CD4-positive, alpha-beta T cell (primary cell): Measurements from ENCODE around the gene TRNAU1AP. TPM values are rescaled to one million over a fixed set of nuclear protein-coding genes. Genes with fewer than 3 reads are reported as not detected.
"Not testable (repeated sequence)": the region's sequence is repeated elsewhere in the genome, so short reads cannot be mapped to it uniquely, and the experiment has no call there.

ENCODE experiments used
- ATAC-seq: fragments of 200-7000 bp; cut with Tn5 transposase; one replicate; pipeline ENCODE4 v1.10.0; 2022; ENCODE audit warnings: mild to moderate bottlenecking; ENCODE audit not compliant: poor library complexity
- CTCF ChIA-PET: fragments of 350-600 bp; sonication (Branson Sonifier 250); formaldehyde crosslinking; loops from one replicate; lab custom pipeline; 2021; ENCODE audit warnings: antibody characterized with exemption, inconsistent platforms; lab: Charles Lee
- POLR2A ChIA-PET: fragments of 350-600 bp; sonication (Branson Sonifier 250); formaldehyde crosslinking; loops from one replicate; lab custom pipeline; 2021; ENCODE audit warnings: antibody characterized with exemption, inconsistent platforms; lab: Charles Lee
- DNase-seq, 14 experiments: peaks; one replicate each; pipeline ENCODE4 v3.0.0-alpha.2; 2013 to 2020; ENCODE audit warnings: mixed read lengths in 2 of 14
- H3K27ac ChIP-seq, 2 donors: one replicate each; pipeline versions ENCODE4 v1.5.1 to v1.7.0; 2013; ENCODE audit warnings: low read length in 2 of 2, low read depth in 1 of 2, mild to moderate bottlenecking in 1 of 2
- H3K27me3 ChIP-seq, 2 experiments: 1 replicate in 1 of 2; 2 replicates in 1 of 2; pipeline versions ENCODE4 v1.6.1 to v1.7.0; 2013; ENCODE audit warnings: low read length in 2 of 2, control low read depth in 1 of 2, mild to moderate bottlenecking in 1 of 2, moderate library complexity in 1 of 2; ENCODE audit not compliant: insufficient read depth in 2 of 2, control insufficient read depth in 1 of 2
- H3K36me3 ChIP-seq: one replicate; pipeline ENCODE4 v1.6.1; 2013; ENCODE audit warnings: low read length, control low read depth; ENCODE audit not compliant: insufficient read depth
- H3K4me1 ChIP-seq: one replicate; pipeline ENCODE4 v1.6.1; 2013; ENCODE audit warnings: low read length, control low read depth; ENCODE audit not compliant: insufficient read depth
- H3K4me3 ChIP-seq: one replicate; pipeline ENCODE4 v1.5.1; 2013; ENCODE audit warnings: mild to moderate bottlenecking, low read length, moderate library complexity
- H3K9me3 ChIP-seq, 2 experiments: 1 replicate in 1 of 2; 2 replicates in 1 of 2; pipeline versions ENCODE4 v1.6.1 to v1.7.0; 2013; ENCODE audit warnings: low read length in 2 of 2, mild to moderate bottlenecking in 2 of 2, control low read depth in 1 of 2, moderate library complexity in 1 of 2; ENCODE audit not compliant: control insufficient read depth in 1 of 2, insufficient read depth in 1 of 2
- H3K27ac Mint-ChIP-seq: one replicate; pipeline ENCODE4 v1.8.0; 2020; ENCODE audit warnings: mixed read lengths
- H3K27me3 Mint-ChIP-seq: one replicate; pipeline ENCODE4 v1.8.0; 2021; ENCODE audit warnings: mixed read lengths
- H3K36me3 Mint-ChIP-seq: one replicate; pipeline ENCODE4 v1.8.0; 2021; ENCODE audit warnings: low read depth, mixed read lengths
- H3K4me1 Mint-ChIP-seq: one replicate; pipeline ENCODE4 v1.8.0; 2021; ENCODE audit warnings: low read depth, mixed read lengths
- H3K4me3 Mint-ChIP-seq: one replicate; pipeline ENCODE4 v1.8.0; 2020; ENCODE audit warnings: mild to moderate bottlenecking, mixed read lengths
- H3K9me3 Mint-ChIP-seq: one replicate; pipeline ENCODE4 v1.8.0; 2020; ENCODE audit warnings: mixed read lengths
- CTCF ChIP-seq: fragments of 200-600 bp; IDR thresholded peaks from one replicate; pipeline ENCODE4 v1.8.0; 2022; ENCODE audit warnings: antibody characterized with exemption, mild to moderate bottlenecking
- intact Hi-C, 2 experiments: fragments of 100-400 bp; cut with DNase I in 1 of 2; cut with micrococcal nuclease in 1 of 2; formaldehyde crosslinking; loops; one replicate each; pipeline versions ENCODE4 v1.15.1 to v1.9.0; 2023 to 2025; cut with DNase I, micrococcal nuclease
- total RNA-seq, 174 experiments: library from RNA in 2 of 174; stranded (reverse) in 2 of 174; gene quantifications; one replicate each; pipeline ENCODE4 v1.2.3 and lab custom pipeline; 2021 to 2026

TRNAU1AP gene
- total RNA-seq, 2 experiments from 2014 or later, result 21.4 to 24.2 TPM

GRCh38 chr1:28510273-28510969, 42.5 kb upstream of the TRNAU1AP start:
- ChIA-PET CTCF (interaction anchor here (0.5 to 1.3 kb wide), 3 partner anchors 8 to 366 kb away, joined by 3 to 4 read pairs (median 3); no protein-coding TSS in a partner anchor), POLR2A (interaction anchor here (1.4 to 7.0 kb wide), 3 partner anchors 70 to 265 kb away, joined by 4 to 111 read pairs (median 9); partner anchors contain the start of gene TAF12)
- Histone ChIP-seq H3K27ac (peak overlapping the region; percentile 47 to 61), H3K4me3 (peak overlapping the region; percentile 11), H3K4me1 (peaks cover 61% of the 10 kb centered on the region), H3K9me3 (no peaks in the 10 kb centered on the region), H3K36me3 (peaks cover 76% of the 10 kb centered on the region), H3K27me3 (no peaks in the 10 kb centered on the region)
- Mint-ChIP-seq H3K4me1 (peaks cover 64% of the 10 kb centered on the region), H3K27ac (peak overlapping the region; percentile 88), H3K4me3 (peak overlapping the region; percentile 94), H3K9me3 (no peaks in the 10 kb centered on the region), H3K27me3 (no peaks in the 10 kb centered on the region), H3K36me3 (peaks cover 88% of the 10 kb centered on the region)
- no peak for ATAC-seq
- intact Hi-C loops, result no loop called here
- DNase-seq, result peak in 4 of 14 experiments; percentile 24 to 43 (median 34)
- no peak for TF ChIP-seq CTCF

- CTCF ChIA-PET, result interaction anchor here (0.7 to 1.3 kb wide), 2 partner anchors 7 to 366 kb away, joined by 3 to 4 read pairs; no protein-coding TSS in a partner anchor
- Mint-ChIP-seq H3K36me3 (peaks cover 83% of the 10 kb centered on the region), H3K9me3 (no peaks in the 10 kb centered on the region), H3K4me3 (peak overlapping the region; percentile 94), H3K27ac (peak overlapping the region; percentile 88), H3K4me1 (peaks cover 58% of the 10 kb centered on the region), H3K27me3 (no peaks in the 10 kb centered on the region)
- intact Hi-C loops, result no loop called here
- POLR2A ChIA-PET, result interaction anchor here (2.3 to 7.0 kb wide), 2 partner anchors 69 to 132 kb away, joined by 9 to 111 read pairs; partner anchors contain the start of gene TAF12
- no peaks in the 10 kb centered on the region for H3K27me3 ChIP-seq
- peaks cover 60% of the 10 kb centered on the region for H3K4me1 ChIP-seq
- H3K36me3 ChIP-seq, result peaks cover 76% of the 10 kb centered on the region
- H3K9me3 ChIP-seq, result no peaks in the 10 kb centered on the region
- no peak for TF ChIP-seq CTCF
- H3K4me3 ChIP-seq, result no peak overlapping the region
- peak overlapping the region in 1 of 2 donors; percentile 12 for H3K27ac ChIP-seq
- no peak for ATAC-seq
- DNase-seq, result no peak
These were observed 41.9 kb upstream of the TRNAU1AP start for GRCh38 chr1:28510970-28511440.

- Mint-ChIP-seq H3K4me1 (peaks cover 54% of the 10 kb centered on the region), H3K36me3 (peaks cover 71% of the 10 kb centered on the region), H3K4me3 (peak overlapping the region; percentile 66), H3K9me3 (no peaks in the 10 kb centered on the region), H3K27me3 (no peaks in the 10 kb centered on the region), H3K27ac (peak overlapping the region; percentile 73)
- H3K27me3 ChIP-seq, result no peaks in the 10 kb centered on the region
- TF ChIP-seq CTCF, result no peak
- H3K27ac ChIP-seq, result no peak overlapping the region
- intact Hi-C loops, result no loop called here
- ChIA-PET POLR2A (interaction anchor here (0.7 to 1.5 kb wide), 3 partner anchors 29 to 240 kb away, joined by 3 to 8 read pairs (median 4); no protein-coding TSS in a partner anchor), CTCF (no interaction called here)
- no peak for DNase-seq
- no peak overlapping the region for H3K4me3 ChIP-seq
- no peaks in the 10 kb centered on the region for H3K9me3 ChIP-seq
- peaks cover 60% of the 10 kb centered on the region for H3K4me1 ChIP-seq
- no peak for ATAC-seq
- peaks cover 76% of the 10 kb centered on the region for H3K36me3 ChIP-seq
These were observed 40.8 kb upstream of the TRNAU1AP start for GRCh38 chr1:28512058-28512611.

- intact Hi-C loops, H3K9me3 ChIP-seq, ATAC-seq, H3K27me3 ChIP-seq, H3K27me3 Mint-ChIP-seq, CTCF ChIA-PET, DNase-seq, H3K4me3 ChIP-seq, POLR2A ChIA-PET, H3K9me3 Mint-ChIP-seq, H3K27ac ChIP-seq: not testable (repeated sequence)
- Mint-ChIP-seq H3K4me1 (peaks cover 51% of the 10 kb centered on the region), H3K4me3 (peak overlapping the region; percentile 34), H3K27ac (peak overlapping the region; percentile 44), H3K36me3 (peaks cover 58% of the 10 kb centered on the region)
- peaks cover 53% of the 10 kb centered on the region for H3K4me1 ChIP-seq
- peaks cover 53% of the 10 kb centered on the region for H3K36me3 ChIP-seq
These were observed 38.4 kb upstream of the TRNAU1AP start for GRCh38 chr1:28514445-28514933.
